Erythroblast (primary cell): Measurements from ENCODE around the gene WFDC9.

Experiments used
- GATA1 ChIP-seq: IDR thresholded peaks from 2 replicates; pipeline ENCODE4 v1.6.1; 2011; ENCODE audit warnings: low read depth, mild to moderate bottlenecking, control low read depth, low read length, moderate library complexity
- POLR2A ChIP-seq: IDR thresholded peaks from 2 replicates; pipeline ENCODE4 v1.6.1; 2011; ENCODE audit warnings: mild to moderate bottlenecking, low read length

DNA sequence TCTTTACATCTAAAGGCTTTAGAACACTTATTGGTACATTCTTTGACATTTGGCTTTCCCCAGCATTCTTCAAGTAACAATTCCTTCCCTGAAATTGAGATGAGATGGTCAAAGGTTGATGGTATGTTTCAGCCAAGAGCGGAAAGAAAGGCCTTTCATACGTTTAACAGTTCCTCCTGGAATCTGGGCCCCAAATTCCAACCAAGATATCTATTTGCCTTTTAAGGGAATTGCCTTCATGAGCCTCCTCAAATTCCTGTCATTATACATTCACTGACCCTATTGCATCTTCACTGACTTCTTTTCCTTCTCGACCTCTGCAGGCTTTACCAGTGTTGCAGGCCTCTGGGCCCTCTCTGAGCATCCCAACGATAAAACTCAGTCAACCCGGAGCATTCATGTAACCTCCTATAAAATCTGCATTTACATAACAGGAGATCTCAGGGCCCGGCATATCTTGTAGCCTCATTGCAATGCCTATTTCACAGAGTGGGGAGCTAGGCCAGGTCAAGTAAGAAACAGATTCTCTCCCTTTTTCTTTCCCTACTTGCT is 18.3 kb upstream of the WFDC9 start:
- no peak for TF ChIP-seq POLR2A
- no peak for TF ChIP-seq GATA1
